DMS53 treated with DMSO at 0.1 percent for 48 hours (cell line): Measurements from ENCODE around the gene EPHA10.
"Not testable (repeated sequence)": the region's sequence is repeated elsewhere in the genome, so short reads cannot be mapped to it uniquely, and the experiment has no call there.

Experiments used
- DNase-seq: peaks from one replicate; lab custom pipeline; 2025; ENCODE audit not compliant: unreplicated experiment; lab: John Stamatoyannopoulos, UW

Gene EPHA10

DNA sequence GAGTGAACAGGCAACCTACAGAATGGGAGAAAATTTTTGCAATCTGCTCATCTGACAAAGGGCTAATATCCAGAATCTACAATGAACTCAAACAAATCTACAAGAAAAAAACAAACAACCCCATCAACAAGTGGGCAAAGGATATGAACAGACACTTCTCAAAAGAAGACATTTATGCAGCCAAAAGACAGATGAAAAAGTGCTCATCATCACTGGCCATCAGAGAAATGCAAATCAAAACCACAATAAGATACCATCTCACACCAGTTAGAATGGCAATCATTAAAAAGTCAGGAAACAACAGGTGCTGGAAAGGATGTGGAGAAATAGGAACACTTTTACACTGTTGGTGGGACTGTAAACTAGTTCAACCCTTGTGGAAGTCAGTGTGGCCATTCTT is 6.5 kb upstream of the EPHA10 start:
- DNase-seq = not testable (repeated sequence)

DNA sequence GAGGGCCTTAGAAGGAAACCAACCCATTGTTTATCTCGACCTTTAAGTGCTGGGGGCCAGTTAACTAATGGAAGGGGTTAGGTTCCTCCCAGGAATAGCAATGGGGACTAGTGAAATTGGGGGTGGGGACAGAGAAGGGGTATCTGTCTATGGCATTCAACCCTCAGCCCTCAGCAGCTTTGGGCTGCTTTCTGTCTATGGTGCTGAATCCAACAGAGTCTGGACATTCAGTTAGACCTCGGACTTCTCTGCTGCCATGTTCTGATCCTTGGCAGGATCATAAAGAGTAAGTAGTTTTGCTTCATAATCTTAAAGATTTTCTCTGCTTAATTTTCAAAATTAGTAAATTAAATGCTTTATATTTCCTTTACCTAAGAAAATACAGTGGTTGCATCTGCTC is 2.6 kb upstream of the EPHA10 start:
- no peak for DNase-seq

DNA sequence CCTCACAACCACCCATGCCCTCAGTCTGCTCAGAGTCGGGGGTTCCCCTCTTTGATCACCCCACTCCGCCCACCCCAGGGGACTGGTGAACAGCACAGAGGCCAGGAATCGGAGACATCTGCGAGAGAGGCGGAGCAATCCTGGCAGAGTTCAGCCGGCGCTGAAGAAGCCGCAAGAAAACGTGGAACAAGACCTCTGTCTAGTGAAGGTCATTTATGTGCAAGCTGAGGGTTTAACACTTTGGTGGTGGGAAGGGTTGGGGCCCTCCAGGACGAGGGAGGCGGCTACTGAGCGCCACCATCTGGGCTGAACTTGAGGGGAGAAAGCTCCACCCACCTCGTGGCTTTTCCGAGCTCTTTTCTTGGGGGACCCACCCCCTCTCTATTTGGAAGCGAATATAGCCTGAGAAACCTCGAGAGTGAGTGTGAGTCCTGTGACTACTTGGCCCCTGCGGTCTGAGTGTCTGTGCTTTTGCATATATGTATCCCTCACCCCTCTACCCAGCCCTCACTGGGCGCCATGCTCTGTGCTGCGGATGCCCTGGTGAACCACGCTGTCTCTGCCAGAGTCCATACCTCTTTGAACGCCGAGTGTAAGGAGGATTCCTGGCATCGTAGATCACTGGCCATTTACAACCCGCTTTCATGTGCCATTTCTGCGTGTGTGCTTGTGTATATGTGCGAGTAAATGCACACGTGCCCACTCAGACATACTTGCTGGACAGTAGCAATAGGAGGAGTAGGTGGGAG is 1.2 kb upstream of the EPHA10 start:
- peak; percentile 10 for DNase-seq

DNA sequence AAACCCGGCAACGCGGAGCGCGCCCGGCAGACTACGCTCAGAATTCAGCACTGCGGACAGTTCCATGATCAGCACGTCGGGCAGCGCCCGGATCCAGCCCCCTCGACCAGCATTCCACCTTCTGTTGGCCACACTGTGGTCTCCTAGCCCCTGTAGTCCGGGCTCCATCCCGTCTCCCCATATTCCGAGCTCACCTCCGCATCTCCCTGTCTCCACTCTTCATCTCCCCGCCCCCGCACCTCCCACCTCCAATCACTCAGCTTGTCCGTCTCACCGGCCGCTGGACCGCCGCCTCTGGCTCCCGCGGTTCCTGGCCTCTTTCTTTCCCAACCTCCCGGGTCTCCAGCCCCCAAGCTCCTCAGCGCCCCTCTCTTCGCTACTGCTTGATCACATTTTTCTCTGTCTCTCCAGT is 500 bp downstream of the EPHA10 start:
- peak; percentile 3 for DNase-seq

DNA sequence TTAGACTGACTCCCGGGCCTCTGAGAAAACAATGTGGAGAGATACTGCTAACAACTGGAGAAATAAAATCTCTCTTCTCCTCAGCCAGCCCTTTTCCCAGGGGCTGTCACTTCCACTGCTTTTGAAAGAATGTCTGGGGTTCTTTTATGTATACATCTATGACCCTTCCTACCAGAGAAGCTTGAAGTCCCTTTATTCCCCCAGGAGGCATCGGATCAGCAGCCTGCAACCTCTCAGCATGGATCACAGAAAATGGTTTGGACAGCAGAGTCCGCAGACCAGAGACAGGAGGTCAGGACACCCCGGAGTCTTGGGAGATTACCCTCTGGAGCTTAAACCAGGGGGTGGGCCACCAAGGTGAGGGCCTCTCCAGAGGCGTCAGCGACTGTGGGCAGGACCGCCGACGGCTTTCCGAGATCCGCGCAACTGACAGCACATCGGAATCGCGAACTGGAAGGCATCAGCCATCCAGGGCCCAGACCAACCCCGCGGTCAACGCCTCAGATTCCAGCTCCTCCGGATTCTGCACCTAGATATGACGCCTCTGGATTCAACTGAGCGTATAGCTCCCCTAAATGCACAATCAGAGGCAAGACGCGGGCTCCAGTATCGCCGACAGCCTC is 1.0 kb downstream of the EPHA10 start:
- no peak for DNase-seq

DNA sequence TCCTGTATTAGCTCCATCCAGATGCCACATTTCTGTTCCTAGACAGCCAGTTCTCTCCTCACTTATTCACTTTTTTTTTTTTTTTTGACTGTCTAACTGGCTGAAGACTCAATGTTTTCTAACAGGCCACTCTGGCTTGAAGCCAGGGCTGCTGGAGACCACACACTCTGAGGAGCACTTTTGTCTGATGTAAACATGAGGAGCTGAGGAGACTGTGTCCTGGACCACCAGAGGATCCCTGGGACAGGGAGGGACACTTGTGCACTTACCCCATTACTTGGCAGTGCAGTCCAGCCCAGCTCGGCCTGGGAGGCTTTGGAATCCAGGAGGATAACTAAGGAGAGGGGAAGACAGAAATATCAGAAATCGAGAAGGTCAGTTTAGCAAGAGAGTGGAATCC is 2.4 kb downstream of the EPHA10 start:
- no peak for DNase-seq

DNA sequence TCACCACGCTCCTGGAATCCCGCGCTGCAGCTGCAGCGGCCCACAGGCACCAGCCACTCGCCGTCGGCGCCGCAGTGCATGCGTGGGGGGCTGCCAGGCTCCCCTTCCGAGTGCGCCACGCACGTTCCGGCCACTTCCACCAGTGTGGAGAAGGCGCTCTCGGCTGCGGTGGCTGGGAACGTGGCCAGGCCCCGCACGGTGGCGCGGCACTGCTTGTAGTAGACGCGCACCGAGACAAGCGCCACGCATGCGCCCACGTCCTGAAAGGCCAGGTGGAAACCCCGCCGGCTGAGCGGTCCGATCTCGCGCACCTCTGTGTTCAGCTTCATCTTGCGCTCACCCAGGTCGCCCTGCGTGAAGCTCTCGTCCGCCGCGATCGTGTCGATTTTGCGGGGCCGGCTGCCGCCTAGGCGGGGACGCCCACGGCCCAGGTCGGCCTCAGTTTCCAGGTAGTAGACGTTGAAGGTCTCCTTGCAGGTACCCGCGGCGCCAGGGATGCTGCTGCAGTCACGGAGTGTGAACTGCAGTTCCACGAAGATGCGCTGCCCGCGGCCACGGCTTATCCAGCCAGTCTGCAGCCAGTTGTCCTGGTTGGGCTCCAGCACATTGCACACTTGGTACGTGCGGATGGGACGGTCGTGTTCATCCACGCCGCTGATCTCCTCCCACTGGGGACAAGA is 3.4 kb downstream of the EPHA10 start:
- peak; percentile 5 for DNase-seq

DNA sequence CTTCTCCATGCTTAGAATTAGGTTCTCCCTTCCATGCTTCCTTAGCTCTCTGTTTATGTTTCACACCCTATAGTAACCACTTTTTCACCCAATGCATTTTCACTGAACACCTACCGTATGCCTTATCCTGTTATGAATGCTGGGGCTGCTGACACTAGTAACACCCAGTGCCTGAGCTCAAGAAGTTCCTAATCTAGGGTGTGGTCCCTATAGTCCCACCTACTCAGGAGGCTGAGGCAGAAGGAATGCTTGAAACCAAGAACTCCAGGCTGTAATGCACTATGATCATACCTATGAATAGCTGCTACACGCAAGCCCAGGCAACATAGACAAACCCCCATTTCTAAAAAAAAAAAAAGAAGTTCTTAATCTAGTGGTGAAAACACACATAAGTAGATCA is 5.5 kb downstream of the EPHA10 start:
- DNase-seq = no peak

DNA sequence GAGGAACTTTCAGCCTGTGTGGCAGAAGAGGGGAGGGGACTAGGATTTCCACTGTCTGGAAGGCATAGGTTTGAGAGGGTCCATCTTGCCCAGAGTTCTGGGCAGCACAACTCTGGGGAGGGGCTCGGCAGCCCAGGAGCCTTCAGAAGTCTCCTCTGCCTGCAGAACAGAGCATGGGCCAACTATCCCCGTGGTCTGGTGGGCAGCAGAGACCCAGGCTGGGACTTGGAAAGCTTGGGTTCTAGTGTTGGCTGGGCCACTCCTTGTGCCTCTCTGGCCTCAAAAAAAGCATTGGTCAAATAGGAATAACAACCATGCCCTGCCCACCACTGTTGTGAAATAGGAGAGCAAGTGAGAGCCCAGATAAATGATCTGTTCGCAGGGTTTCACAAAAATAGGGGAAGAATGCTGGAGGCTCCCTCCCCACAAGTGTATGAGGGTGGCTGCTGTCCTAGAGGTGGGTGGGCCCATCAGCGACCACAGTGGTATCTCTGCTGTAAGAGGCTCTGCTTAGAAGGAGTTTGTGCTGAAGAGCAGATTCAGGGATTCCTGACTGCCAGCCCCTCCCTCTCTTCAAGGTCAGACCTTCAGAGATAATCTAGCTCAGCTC is 8.9 kb downstream of the EPHA10 start:
- no peak for DNase-seq

DNA sequence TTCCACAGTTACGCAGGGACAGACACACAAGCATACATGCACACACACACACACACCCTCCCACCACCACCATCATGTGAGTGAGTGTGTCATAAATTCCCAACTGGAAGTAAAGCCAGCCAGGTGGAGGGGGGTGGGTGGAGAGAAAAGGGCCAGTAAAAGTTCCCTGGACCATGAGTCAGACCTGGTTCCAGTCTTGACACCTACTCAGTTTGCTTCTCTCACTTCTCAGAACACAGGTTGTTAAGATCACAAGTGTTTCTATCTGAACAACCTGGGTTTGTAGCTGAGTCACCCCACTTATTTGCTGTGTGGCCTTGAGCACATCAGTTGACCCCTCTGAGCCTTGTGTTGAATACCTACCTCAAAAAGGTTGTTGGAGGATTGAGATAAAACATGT is 9.6 kb downstream of the EPHA10 start:
- no peak for DNase-seq

DNA sequence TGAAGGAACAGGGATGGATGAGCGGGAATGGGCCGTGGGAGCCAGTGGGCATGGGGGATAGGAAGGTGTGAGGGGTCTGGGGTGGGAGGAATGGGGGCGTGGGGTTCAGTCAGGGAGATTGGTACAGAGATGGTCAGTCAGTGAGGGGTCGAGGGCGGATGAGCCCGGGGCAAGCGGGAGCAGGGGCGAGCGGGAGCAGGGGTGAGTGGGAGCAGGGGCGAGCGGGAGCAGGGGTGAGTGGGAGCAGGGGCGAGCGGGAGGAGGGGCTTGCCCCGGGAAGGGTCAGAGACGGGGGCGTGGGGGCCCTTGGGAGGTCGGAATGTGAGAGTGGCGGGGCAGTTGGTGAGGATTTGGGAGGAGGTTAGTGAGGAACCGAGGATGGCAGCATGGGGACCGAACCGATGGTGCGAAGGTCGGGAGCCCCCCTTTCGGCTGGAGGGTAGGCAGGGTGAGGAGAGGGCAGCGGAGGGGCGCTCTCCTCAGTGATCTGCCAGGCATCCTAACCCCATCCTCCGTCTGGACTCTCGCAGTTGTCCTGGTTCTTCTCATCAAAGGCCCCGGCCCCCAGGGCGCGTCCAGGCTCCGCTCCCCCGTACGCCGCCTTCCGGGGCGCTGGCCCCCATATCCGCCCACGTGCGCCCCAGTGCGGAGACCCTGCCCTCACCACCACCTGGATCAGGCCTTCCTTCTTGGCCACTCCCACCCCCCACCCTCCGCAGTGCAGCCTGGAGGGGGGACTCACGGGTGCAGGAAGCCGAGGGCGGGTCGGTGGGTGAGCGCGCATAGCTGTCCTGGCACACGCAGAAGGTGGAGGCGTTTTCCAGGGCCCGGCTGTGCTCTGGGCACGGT is 11.2 kb downstream of the EPHA10 start:
- DNase-seq = no peak

DNA sequence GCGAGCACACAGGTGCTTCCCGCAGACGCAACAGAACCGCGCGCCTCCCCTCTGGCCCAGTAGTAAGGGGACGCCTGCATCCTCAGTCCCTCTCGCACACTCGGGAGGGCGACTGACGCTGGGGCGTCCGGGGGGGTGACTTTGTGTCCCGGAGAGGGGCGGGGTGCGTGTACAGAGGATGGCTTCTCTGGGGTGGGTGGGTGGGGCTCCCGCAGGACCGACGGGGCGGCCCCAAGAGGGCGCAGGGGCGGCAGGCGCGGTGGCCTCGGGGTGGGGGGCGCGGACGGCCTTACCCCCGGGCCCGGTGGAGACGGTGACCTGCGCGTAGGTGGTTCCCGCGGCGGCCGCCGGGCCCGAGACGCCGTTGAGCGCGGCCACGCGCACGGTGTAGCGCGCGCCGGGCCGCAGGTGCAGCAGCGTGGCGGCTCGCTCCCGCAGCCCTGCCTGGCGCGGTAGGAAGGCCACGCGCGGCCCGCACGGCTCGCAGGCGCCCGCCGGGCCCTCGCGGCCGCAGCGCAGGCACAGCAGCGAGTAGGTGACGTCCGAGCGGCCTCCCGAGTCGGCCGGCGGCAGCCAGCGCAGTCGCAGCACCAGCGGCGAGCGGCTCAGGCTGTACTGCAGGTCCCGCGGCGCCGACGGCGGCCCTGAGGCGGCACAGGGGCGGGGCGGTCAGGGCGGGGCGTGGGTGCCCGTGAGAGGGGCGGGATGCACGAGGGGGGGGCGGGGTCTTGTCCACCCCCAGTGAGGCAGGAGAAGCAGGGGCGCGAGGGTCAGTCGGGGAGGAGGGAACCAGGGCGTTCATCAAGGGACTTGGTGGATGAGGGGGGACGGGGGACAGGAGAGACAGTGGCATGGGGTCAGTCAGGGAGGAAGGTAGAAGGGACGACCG is 12.1 kb downstream of the EPHA10 start:
- DNase-seq = peak; percentile 24

DNA sequence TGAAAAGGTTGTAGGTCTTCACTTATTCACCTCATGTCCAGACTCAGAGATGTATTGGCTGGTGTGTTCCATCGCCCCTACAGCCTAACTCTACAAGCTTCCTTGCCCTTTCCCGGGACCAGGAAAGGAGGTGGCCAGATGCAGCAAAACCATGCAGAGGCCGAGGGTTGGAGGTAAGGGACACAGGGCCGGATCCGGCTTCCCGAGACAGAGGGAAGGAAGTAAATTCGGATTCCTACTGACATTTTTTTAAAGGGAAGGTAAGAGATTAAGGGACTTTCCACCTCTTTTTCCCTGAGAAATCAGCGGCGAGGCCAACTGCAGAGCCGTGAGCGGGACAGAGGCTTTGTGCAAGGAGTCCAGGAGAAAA is 12.7 kb downstream of the EPHA10 start:
- peak; percentile 24 for DNase-seq

DNA sequence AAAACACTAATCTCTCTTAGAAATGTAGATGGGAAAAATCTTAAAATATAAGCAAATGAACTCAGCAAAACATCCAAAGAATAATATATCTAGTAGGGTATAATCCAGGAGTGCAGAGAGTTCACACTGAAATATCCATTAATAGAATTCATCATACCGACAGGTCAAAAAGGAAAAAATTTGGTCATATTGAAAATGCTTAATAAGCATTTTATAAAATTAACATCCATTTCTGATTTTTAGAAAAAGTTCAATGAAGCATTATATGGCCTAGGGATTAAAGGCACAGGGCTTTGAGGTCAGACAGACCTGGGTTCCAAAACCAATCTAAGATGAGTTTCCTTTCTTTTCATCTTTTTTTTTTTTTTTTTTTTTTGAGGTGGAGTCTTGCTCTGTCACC is 16.4 kb downstream of the EPHA10 start:
- DNase-seq = no peak

DNA sequence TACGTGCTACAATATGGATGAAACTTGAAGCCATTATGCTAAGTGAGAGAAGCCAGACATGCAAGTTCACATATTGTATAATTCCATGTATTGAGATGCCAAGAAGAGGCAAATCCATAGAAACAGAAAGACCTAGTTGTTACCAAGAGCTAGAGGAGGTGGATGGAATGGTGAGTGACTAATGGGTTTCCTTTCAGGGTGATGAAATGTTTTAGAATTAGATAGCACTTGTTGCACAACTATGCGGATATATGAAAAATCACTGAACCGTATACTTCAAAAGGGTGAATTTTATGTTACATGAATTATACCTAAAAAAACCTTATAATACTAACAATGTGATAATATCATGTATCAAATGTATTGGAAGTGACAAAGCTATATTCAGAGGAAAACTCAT is 18.1 kb downstream of the EPHA10 start:
- no peak for DNase-seq

DNA sequence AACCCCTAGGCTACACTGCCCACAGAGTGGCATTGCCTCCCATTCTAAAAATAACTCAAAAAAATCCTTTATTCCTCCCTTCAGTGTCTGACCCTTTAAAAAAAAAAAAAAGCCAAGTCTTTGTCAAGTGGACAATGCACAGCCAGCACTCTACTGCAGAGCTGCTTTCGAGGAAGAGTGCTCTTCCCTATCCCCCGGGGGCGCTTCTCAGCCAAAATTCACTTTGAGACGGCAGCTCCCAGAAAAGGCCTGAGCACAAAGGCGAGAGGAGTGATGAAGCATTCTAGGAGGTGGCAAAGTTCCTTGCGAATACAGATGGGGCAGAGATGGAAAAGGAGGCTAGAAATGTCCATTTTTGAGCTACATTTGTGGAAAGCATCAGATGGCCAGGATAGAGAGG is 23.3 kb downstream of the EPHA10 start:
- DNase-seq = no peak

DNA sequence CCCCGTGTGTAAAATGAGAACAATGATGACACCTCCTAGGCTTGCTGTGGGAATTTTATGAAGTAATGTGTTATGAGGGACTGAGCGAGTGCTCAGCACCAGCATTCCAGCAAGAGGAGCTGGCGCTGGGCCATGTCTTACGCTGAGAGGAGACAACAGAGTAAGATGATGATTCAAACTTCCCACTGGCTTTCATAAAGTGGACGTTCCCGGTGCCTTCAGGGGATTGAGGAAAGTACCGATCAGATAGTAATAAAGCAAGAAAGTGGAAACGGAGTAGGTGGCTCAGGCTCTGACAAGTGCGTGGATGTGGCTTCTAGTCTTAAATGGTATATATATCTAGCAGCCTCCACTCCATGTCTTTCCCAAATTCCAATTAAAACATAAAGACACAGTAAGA is 23.8 kb downstream of the EPHA10 start:
- DNase-seq = no peak

DNA sequence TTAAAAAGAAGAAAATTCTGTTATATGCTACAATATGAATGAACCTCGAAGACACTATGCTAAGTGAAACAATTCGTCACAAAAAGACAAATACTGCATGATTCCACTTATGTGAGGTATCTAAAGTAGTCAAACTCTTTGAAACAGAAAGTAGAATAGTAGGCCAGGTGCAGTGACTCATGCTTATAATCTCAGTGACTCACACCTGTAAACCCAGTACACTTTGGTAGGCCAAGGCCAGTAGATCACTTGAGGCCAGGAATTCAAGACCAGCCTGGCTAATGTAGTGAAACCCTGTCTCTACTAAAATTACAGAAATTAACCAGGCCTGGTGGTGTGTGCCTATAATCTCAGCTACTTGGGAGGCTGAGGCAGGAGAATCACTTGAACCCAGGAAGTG is 25.7 kb downstream of the EPHA10 start:
- peak; percentile 91 for DNase-seq

DNA sequence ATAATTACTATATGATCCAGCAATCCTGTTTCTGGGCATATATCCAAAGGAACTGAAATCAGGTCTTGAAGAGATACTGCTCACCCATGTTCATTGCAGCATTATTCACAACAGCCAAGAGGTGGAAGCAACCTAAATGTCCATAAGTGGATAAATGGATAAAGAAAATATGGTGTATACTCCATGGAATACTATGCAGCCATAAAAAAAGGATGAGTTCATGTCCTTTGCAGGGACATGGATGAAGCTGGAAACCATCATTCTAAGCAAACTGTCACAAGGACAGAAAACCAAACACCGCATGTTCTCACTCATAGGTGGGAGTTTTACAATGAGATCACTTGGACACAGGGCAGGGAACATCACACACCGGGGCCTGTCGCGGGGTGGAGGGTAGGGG is 26.3 kb downstream of the EPHA10 start:
- not testable (repeated sequence) for DNase-seq

DNA sequence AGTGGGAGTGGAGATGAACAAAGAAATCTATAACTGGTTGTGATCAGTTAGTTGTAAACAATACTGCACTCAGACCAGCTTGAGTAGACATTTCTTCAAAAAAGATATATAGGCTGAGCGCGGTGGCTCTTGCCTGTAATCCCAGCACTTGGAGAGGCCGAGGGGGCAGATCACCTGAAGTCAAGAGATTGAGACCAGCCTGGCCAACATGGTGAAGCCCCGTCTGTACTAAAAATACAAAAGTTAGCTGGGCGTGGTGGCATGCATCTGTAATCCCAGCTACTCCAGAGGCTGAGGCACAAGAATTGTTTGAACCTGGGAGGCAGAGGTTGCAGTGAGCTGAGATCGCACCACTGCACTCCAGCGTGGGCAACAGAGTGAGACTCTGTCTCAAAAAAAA is 26.9 kb downstream of the EPHA10 start:
- DNase-seq = not testable (repeated sequence)
